Endothelial cell (in vitro differentiated cells): ENCODE measurements around the gene PKD2. TPM values are rescaled to one million over a fixed set of nuclear protein-coding genes. Genes with fewer than 3 reads are reported as not detected.

Experiments
- DNase-seq: peaks from one replicate; pipeline ENCODE4 v3.0.0; 2021; ENCODE audit warnings: low spot score
- H3K27ac Mint-ChIP-seq: one replicate; pipeline ENCODE4 v1.8.0; 2021; ENCODE audit warnings: mixed read lengths, inconsistent platforms; ENCODE audit not compliant: unreplicated experiment
- H3K27me3 Mint-ChIP-seq: one replicate; pipeline ENCODE4 v1.8.0; 2021; ENCODE audit warnings: mild to moderate bottlenecking, moderate library complexity, mixed read lengths, inconsistent platforms; ENCODE audit not compliant: unreplicated experiment
- H3K36me3 Mint-ChIP-seq: one replicate; pipeline ENCODE4 v1.8.0; 2021; ENCODE audit warnings: mild to moderate bottlenecking, low read depth, mixed read lengths, inconsistent platforms; ENCODE audit not compliant: unreplicated experiment
- H3K4me1 Mint-ChIP-seq: one replicate; pipeline ENCODE4 v1.8.0; 2021; ENCODE audit warnings: mild to moderate bottlenecking, mixed read lengths, inconsistent platforms; ENCODE audit not compliant: unreplicated experiment
- H3K4me3 Mint-ChIP-seq: one replicate; pipeline ENCODE4 v1.8.0; 2021; ENCODE audit warnings: mild to moderate bottlenecking, mixed read lengths, inconsistent platforms; ENCODE audit not compliant: unreplicated experiment
- H3K9me3 Mint-ChIP-seq: one replicate; pipeline ENCODE4 v1.8.0; 2021; ENCODE audit warnings: mixed read lengths, inconsistent platforms; ENCODE audit not compliant: unreplicated experiment
- CTCF ChIP-seq: fragments of 200-600 bp; sonication (generic); IDR thresholded peaks from one replicate; pipeline ENCODE4 v1.5.0; 2021; ENCODE audit warnings: antibody characterized with exemption; ENCODE audit not compliant: unreplicated experiment
- total RNA-seq: library from RNA; stranded (reverse); fragmentation: NEBNext Ultra II Directional; extraction: Animal tissue kit (Norgen Biotek cat#: 25700); gene quantifications from one replicate; pipeline ENCODE4 v1.2.1, GENCODE V29; 2021; ENCODE audit not compliant: unreplicated experiment

The PKD2 gene
- total RNA-seq, 1 donor from 2014 or later = 31.1 TPM

- Mint-ChIP-seq H3K9me3 (no peaks in the 10 kb centered on the region), H3K36me3 (peaks cover 28% of the 10 kb centered on the region), H3K4me3 (no peak overlapping the region), H3K27me3 (no peaks in the 10 kb centered on the region), H3K4me1 (peaks cover 42% of the 10 kb centered on the region), H3K27ac (peak overlapping the region; percentile 95)
- TF ChIP-seq CTCF = no peak
- no peak for DNase-seq
Measured at GRCh38 chr4:88060431-88060830, 53.0 kb downstream of the PKD2 start.

- no peaks in the 10 kb centered on the region for H3K9me3 Mint-ChIP-seq
- TF ChIP-seq CTCF = no peak
- DNase-seq = no peak
- H3K4me3 Mint-ChIP-seq = no peak overlapping the region
- H3K36me3 Mint-ChIP-seq = peaks cover 19% of the 10 kb centered on the region
- no peaks in the 10 kb centered on the region for H3K27me3 Mint-ChIP-seq
- peak overlapping the region; percentile 64 for H3K27ac Mint-ChIP-seq
- H3K4me1 Mint-ChIP-seq = peaks cover 42% of the 10 kb centered on the region
Measured at GRCh38 chr4:88062311-88062710, 54.9 kb downstream of the PKD2 start.

- Mint-ChIP-seq H3K4me3 (no peak overlapping the region), H3K27ac (peak overlapping the region; percentile 94), H3K27me3 (no peaks in the 10 kb centered on the region), H3K9me3 (no peaks in the 10 kb centered on the region), H3K36me3 (peaks cover 24% of the 10 kb centered on the region), H3K4me1 (peaks cover 42% of the 10 kb centered on the region)
- DNase-seq = no peak
- TF ChIP-seq CTCF = no peak
Measured at GRCh38 chr4:88062843-88063242, 55.4 kb downstream of the PKD2 start.

- Mint-ChIP-seq H3K4me1 (peaks cover 38% of the 10 kb centered on the region), H3K36me3 (peaks cover 30% of the 10 kb centered on the region), H3K9me3 (no peaks in the 10 kb centered on the region)
Measured at GRCh38 chr4:88063634-88064296, 56.3 kb downstream of the PKD2 start.

More at GRCh38 chr4:88063634-88064296, 56.3 kb downstream of the PKD2 start:
- Mint-ChIP-seq H3K27ac (no peak overlapping the region), H3K4me3 (no peak overlapping the region), H3K27me3 (no peaks in the 10 kb centered on the region)
- DNase-seq = no peak
- no peak for TF ChIP-seq CTCF
